Measurements from ENCODE around the gene FHAD1.
A peak's percentile ranks its signal among the peaks of the same experiment; 100 is the strongest.
"Not testable (repeated sequence)": the region's sequence is repeated elsewhere in the genome, so short reads cannot be mapped to it uniquely, and the experiment has no call there.

Gene FHAD1

DNA sequence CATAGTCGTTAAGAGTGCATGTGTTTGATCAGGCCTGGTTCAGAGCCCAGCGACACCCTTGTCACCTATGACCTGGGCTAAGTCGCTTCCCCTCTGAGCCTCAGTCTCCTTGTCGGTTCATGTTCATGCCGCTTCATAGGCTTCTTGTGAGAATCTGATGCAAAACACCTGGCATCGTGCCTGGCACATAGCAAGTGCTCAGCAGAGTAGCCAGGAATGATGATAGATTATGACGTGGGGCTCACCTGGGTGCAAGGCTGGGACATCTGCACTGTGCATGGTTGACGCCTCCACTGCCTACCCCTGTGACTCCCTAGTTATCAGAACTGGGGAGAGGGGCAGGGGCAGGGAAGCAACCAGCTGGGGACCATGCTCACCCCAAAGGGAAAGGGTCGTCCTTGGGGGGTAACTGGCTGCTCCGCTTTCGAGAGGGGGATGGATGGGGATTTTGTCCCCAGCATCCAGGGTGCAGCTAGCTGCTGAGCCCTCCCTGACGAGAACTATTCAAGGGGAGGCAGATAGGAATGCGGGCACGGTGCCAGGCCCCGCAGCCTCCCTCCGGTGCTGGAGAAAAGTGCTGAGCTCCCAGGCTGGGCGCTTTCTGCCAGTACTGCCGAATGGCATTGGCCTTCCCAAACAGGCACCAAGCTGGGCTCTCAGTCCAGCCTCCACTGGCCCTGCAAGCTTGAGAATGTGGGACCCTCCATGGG is 171.9 kb downstream of the FHAD1 start:
- DNase-seq (ENCODE audit: low spot score), result no peak

GRCh38 chr1:15420853-15421465 is 173.9 kb downstream of the FHAD1 start:
- no peak for DNase-seq (ENCODE audit: low spot score)

DNA sequence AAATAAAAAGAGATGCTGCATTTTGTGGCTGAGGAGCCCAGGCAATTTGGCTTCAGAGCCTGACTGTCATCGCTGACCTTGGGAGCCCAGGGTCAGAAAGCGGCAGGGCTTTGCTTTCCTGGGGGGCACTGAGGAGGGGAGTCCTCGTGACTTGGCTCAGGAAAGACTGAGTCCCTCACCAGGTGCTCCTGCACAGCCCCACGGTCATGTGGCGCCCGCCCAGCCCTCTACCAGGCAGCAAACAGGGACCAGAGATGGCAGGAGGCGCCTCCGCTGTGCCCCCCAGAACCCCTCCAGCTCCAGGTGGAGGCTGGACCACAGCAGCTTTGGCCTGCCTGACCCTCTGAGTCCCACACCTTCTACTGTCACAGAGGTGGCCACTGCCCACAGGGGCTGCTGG is 175.8 kb downstream of the FHAD1 start:
- no peak for DNase-seq (ENCODE audit: low spot score)

DNA sequence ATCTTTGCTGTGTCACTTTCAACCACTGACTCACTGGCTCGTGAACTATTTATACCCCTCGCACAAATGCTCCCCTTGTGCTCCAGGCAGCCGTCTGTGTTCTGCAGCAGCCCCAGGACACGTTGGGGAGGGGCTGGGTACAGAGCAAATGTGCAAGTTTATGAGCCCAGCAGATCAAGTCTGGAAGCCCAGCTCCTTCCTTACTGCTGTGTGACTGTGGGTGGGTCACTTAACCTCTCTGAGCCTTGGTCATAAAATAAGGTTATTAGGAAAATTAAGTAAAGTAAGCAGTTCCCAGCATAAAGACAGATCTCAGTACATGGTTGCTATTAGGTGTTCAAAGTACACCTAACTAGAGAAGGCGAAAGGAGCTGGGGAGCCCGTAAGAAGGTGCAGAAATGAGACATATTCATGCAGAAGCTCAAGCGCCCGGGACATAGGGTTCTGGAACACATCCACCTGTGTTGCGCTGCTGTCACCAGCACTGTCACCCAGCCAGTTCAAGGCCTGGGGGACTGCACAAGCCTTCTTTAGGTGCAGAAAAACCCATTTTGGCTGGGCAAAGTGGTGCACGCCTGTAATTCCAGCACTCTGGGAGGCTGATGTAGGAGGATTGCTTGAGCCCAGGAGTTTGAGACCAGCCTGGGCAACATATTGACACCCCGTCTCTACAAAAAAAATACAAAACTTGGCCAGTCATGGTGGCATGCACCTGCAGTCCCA is 176.5 kb downstream of the FHAD1 start:
- DNase-seq (ENCODE audit: low spot score), result no peak

DNA sequence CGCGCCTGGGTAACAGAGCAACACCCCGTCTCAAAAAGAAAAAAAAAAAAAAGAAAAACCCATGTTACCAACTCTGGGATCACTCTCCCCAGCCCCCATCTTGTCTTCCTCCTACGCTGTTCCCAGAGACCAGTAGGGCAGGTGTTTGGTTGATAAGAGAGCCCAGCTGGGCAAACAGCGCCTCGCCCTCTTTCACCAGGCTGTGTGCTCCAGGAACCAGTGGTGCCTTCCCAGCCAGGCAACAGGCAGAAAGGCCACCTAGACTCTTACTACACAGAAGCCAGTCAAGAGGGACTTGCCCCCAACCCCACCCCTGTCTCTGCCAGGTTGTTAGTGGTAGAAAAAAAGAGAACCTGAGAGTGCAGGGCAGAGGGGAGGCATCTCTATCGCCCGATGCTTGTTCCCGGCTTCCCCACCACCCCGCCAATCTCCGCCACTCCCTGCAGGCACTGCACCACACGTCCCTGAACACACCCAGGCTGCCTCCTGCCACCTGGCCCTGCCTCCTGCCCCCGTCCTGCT is 177.2 kb downstream of the FHAD1 start:
- no peak for DNase-seq (ENCODE audit: low spot score)

GRCh38 chr1:15424981-15425380 is 178.0 kb downstream of the FHAD1 start:
- DNase-seq (ENCODE audit: low spot score), result no peak

DNA sequence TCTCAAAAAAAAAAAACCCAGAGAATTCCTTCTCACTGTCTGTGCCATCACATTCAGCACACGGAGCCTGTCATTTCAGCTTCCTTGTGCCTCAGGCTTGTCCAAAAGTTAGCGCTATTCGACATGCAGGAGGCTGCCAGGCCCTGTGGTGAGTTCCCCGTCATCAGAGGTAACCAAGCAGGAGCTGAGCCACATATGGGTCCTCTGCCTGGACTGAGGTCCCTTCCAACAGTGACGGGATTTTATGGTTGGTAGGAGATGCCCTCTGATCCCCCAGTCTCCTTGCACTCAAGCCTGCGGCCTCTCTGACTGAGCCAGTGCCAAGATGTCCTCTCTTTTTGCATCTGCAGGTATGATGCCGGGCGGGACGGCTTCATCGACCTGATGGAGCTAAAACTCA is 178.5 kb downstream of the FHAD1 start:
- no peak for DNase-seq (ENCODE audit: low spot score)

- no peak for DNase-seq (ENCODE audit: low spot score)
Observed at GRCh38 chr1:15425958-15426357, 178.9 kb downstream of the FHAD1 start.

DNA sequence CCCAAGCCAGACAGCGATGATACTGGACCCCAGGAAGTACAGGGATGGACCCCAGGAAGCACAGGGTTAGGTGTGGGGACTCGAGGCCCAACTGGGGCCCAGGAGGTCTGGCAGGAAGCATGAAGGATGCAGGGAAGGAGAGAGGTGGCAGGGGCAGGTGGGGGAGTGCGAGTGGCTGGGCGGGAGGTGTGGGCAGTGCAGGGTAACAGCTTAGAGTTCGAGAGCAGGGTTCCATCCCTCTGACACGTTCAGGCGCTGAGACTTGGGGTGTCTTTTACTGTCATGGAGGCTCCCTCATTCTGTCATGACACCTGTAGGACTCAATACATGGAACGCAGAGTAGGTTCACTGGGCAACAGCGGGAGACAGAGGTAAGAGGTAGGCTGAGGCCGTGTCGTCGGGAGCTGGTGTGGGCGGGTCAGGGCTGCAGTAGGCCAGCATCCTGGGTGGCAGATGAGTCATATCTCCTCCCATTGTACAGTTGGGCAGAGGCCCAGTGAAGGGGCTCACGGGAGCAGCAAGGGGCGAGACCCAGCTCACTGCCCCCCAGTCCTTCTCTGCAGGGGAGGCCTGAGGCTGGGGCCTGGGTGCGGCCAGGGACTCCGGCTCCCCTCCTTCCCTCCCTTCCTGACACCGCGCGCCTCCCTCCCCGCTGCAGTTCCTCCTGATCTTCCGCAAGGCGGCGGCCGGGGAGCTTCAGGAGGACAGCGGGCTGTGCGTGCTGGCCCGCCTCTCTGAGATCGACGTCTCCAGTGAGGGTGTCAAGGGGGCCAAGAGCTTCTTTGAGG is 179.7 kb downstream of the FHAD1 start:
- no peak for DNase-seq (ENCODE audit: low spot score)

- no peak for DNase-seq (ENCODE audit: low spot score)
Observed at GRCh38 chr1:15427280-15427666, 180.2 kb downstream of the FHAD1 start.

GRCh38 chr1:15428252-15428651 is 181.2 kb downstream of the FHAD1 start:
- not testable (repeated sequence) for DNase-seq (ENCODE audit: low spot score)

GRCh38 chr1:15428815-15429435 is 181.9 kb downstream of the FHAD1 start:
- DNase-seq (ENCODE audit: low spot score), result no peak

DNA sequence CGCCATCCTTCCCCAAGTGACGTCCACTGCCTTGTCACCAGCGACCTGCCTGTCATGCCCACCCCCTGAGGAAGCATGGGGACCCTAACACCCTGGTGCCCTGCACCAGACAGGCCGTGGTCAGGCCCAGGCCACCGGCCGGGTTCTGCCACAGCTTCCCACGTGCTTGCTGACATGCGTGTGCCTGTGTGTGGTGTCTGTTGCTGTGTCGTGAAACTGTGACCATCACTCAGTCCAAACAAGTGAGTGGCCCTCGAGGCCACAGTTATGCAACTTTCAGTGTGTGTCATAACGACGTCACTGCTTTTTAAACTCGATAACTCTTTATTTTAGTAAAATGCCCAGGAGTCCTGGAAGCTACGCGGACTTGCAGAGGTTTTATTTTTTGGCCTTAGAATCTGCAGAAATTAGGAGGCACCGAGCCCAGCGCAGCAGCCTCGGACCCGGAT is 182.7 kb downstream of the FHAD1 start:
- no peak for DNase-seq (ENCODE audit: low spot score)

- DNase-seq (ENCODE audit: low spot score), result peak; percentile 80
Observed at GRCh38 chr1:15430787-15431570, 184.0 kb downstream of the FHAD1 start.

DNA sequence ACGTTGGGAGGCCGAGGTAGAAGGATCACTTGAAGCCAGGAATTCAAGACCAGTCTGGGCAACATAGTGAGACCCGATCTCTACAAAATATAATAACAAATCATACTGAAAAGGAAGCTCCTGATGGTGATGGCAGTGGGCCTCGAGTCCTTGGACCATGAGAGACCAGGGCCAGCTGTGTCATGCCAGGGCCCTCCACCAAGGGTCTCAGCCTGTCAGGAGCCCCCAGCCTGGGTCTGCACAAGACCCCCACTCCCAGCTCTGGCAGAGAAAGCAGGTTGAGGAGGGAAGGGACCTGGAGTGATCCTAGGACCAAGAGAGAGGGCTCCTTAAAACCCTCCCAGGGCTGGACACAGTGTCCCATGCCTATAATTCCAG is 184.5 kb downstream of the FHAD1 start:
- no peak for DNase-seq (ENCODE audit: low spot score)

DNA sequence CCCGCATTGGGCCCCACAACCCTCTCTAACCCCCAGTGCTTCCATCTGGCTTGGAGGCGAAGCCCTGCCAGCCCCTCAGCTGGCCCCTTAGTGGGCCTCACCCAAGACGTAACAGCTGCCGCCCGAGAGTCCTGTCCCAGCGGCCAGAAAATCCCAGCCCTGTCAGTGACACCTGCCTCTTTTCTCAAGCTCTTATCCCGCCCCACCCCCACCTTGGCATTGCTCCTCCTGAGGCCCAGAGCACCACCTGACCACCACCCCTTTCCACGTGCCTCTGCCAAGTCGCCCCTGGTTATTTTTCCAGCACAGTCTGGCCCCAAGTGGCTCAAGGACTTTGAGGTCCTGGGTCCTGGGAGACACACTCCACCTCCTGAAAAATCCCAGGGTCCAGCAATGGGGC is 185.3 kb downstream of the FHAD1 start:
- DNase-seq (ENCODE audit: low spot score), result no peak

GRCh38 chr1:15433471-15433870 is 186.4 kb downstream of the FHAD1 start:
- DNase-seq (ENCODE audit: low spot score), result no peak

- not testable (repeated sequence) for DNase-seq (ENCODE audit: low spot score)
Observed at GRCh38 chr1:15434739-15435138, 187.7 kb downstream of the FHAD1 start.

GRCh38 chr1:15435239-15436077 is 188.4 kb downstream of the FHAD1 start:
- DNase-seq (ENCODE audit: low spot score), result no peak

DNA sequence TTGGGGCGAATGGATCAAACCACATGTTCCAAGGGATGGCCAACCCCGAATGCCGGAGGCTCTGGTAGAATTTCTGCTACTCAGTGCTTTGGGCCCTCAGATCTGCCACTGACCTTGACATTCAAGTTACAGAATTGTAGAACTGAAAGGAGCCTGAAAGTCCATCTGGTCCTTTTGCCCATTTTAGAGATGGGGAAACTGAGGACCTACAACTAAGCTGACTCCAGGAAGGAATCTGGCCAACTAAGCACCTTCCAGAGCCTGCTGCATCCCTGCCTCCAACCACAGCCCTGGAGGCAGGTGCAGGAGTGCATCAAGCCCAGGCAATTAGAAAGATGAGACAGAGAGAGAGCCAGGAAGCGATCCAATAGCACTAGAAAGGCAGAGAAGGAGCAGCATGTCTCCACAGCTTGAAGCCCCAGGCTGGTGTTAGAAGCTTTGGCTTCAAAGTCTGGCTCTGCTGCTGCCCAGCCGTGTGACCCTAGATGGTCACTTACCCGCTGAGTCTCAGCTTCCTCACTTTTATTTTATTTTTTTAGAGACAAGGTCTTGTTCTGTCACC is 189.9 kb downstream of the FHAD1 start:
- no peak for DNase-seq (ENCODE audit: low spot score)
